Measurements from ENCODE around the gene PIGX.
"Not testable (repeated sequence)": the region's sequence is repeated elsewhere in the genome, so short reads cannot be mapped to it uniquely, and the experiment has no call there.

Gene PIGX

DNA sequence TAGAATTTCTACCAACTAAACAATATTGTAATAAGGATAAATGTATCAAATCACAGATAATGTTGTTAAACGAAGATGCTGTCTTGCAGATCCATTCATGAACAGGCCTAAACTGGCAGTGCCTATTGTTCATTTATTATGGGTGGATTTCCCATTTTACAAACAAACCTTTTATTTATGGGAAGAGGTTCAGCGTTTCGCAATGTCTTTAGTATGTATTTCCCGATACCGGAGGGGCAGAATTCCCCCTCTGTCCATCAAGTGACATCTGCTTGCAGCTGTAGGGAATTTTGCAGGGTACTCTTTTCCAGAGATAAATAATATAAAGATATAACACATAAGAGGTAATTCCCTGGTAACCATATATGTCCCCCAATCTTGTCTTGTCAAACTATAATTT lies 5.8 kb upstream of the PIGX start:
- no peak for DNase-seq (ENCODE audit: low read depth)

DNA sequence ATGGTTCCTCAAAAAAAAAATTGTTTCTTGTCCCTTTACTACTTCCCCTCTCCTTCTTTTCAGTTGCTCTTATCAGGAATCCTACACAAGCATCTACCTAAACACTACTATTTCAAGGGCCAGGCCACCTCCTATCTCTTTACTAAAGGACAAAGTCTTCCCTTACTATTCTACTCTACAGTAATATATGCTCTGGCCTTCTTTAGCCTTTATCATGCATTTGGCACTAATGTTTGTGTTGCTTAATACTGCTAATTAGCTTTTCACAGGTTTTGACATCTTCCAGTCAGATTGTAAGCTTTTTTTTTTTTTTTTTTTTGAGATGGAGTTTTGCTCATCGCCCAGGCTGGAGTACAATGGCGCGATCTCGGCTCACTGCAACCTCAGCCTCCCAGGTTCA lies 5.4 kb upstream of the PIGX start:
- no peak for DNase-seq (ENCODE audit: low read depth)

DNA sequence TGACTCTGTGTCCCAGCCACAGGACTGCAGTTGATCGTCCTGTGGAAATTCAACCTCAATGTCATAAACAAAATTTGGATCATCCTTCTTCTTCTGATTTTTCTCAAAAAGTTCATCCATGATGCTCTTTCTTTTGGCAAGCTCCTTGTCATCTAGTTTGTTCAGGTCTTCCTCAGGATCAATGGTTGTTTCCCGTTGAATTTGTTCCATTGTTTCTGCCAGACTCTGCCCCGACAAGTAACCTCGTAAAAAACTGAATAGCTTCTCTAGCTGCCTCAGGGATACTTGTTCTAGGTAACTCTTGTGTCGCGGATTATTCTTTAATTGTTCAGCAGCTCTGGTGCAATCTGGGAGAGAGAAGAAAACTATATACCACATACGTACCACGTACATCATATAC lies 4.6 kb upstream of the PIGX start:
- DNase-seq (ENCODE audit: low read depth) = no peak

DNA sequence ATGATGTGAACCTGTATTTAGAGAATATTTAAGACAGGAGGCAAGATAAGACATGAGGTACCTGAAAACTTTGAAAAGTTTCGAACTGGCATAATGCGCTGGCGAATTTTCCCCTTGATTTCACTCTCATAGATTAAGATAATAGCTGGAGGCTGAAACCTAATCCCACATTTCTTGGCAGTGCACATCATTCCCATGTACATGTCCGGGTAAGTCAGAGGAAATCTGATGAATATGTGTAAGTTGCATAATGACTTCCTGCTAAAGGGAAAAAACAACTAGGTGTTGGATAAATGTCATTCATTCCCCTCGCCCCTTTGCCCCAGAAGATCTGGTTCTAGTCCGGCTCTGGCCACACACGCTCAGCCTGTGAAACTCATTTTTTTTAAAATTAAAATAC lies 3.7 kb upstream of the PIGX start:
- no peak for DNase-seq (ENCODE audit: low read depth)

DNA sequence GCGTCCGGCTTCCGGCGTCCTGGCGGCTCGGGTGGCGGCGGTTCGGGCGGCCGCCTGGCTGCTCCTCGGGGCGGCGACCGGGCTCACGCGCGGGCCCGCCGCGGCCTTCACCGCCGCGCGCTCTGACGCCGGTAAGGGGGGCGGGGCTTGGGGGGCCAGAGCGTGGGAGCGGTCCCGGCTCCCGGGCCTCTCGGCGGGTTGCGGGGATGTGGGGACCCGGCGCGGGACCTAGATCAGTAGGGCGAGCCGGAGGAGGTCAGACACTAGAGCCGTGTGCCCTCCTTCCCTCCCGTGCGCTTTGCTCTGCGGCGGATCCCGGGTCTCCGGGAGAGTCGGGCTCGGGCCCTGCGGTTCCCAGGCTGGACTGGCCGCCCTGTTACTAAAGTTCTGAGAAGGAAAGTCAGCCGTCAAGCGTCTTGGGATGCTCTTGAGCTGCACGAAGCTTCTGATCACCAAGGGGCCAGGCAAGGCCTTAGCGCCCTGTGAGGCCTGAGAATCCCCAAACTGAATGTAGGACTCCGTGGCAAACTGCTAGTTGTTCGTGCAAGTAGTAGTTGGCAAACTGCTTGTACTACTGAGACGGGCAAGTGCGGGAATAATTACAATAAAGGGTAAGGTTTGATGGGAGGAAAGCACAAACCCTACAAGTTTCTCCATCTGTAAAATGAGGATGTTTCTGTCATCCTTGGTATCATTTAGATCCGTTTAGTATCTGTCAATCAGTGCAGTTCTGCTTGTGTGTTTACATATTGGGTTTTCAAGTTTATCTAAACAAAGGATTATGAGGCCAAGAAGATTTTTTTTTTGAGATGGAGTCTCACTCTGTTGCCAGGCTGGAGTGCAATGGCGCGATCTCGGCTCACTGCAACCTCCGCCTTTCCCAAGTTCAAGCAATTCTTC lies 587 bp downstream of the PIGX start:
- peak; percentile 63 for DNase-seq (ENCODE audit: low read depth)

DNA sequence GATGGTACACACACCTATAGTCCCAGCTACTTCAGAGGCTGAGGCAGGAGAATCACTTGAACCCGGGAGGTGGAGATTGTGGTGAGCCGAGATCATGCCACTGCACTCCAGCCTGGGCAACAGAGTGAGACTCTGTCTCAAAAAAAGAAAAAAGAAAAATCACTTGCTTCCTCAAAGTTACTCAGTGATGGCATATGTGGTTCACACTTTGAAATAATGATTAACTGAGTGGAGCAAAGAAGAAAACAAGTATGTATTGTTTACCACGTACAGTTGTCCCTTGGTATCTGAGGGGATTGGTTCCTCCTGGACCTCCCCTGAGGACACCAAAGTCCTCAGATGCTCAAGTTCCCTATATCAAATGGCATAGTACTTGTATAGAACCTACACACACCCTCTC lies 5.0 kb downstream of the PIGX start:
- not testable (repeated sequence) for DNase-seq (ENCODE audit: low read depth)

DNA sequence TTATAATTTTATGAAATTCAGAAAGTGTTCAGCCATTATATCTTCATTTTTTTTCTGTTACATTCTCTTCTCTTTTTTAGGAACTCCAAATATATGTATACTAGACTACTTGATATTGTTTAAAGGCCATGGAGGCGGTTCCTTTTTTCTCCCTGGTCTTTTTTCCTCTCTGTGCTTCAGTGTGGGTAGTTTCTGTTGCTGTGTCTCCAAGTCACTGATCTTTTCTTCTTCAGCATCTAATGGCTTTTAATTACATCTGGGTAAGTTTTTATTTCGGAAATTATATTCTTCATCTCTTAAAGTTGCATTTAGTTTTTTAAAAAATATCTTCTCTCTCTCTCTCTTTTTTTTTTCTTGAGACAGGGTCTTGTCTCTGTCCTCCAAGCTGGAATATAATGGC lies 8.9 kb downstream of the PIGX start:
- DNase-seq (ENCODE audit: low read depth) = no peak

DNA sequence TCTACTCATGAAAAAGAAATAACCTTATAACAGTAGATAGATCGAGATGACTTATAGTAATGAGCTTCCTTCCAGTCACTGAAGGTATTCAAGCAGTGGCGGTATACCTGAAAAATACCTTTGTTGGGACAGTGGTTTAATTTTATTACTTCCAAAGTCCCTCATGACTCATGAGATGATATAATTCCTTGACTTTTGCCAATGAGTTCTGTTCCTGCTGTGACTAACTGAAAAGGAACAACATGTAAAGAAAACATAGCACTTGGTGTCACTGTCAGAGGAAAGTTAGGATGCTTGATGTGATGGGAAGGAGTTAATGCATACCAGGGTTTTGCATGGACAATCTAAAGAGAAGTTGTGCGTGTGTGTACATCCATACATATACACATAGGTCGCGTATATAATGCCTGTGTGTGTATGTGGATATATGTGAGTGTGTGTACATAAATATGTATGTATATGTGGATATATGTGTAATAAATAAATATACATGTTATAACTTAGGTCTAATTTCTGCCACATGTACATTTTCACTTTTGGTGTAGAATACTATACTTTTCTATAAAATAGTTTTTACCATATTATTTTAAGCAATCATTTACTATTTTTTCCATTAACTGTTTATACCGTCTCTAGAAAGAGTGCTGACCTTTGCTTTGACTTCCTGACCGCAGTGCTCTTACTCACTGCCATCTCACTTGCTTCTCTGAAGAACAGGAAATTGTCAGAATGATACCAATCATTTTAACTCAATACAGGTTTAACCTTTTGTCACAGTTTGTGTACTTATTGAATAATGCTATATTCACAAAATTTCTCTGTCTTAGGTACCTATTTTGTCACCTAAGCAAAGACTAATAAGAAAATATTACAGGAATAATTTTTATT lies 14.9 kb downstream of the PIGX start:
- DNase-seq (ENCODE audit: low read depth) = no peak

DNA sequence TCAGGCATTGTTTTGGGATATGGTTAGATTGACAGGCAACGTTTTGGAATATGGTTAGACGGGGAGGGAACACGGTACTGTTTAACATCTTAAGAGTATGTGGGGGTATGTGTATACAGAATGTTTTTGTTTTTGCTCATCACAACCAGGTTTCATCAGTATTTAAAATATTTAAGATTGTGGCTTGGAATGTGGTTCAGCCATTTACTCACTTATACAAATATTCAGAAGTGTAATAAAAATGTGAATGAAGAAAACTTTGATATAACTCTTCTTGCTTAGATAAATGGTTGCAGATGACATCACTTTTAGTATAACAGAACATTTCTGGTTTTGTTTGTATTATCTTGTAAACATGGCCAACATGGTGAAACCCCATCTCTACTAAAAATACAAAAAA lies 23.6 kb downstream of the PIGX start:
- DNase-seq (ENCODE audit: low read depth) = no peak

DNA sequence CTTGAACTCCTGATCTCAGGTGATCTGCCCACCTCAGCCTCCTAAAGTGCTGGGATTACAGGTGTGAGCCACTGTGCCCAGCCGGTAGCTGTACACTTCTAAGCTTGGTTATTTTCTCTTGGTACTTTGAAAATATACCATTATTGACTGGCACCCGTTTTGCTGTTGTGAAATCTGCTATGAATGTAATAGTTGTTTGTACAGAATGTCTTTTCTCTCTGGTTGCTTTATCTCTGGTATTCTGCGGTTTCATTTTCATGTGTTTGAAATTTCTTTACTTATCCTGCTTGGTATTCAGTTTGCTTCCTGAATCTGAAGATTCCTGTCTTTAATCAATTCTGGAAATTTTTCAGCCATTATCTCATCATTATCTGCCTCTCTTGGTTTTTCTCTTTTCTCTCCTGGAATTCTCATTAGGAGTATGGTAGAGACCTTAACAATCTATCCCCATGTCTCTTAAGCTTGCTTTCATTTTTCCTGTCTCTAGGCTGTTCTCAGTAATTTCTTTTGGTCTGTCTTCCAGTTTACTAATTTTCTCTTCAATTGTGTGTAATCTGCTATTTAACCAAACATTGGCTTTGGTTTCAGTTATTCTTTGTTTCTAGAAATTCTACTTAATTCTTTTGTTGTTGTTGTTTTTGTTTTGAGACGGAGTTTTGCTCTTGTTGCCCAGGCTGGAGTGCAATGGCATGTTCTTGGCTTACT lies 24.6 kb downstream of the PIGX start:
- no peak for DNase-seq (ENCODE audit: low read depth)

DNA sequence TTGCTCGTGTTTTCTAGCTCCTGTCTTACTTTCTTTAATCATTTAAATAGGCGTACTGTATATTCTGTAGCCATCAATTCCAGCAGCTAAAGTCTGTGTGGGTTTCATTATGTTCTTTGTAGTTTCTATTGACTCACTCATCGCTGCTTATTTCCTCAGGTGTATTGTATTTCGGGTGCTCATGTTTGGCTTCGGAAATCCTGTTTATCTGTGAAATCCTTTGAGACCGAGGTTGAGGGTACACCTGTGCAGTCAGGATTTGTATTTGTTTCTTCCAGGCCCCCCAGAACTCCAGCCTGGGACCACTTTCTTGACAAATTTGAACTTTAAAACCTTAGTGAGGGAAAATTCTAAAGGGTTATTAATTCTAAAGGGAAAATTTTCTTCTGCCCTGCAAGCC lies 25.5 kb downstream of the PIGX start:
- no peak for DNase-seq (ENCODE audit: low read depth)

DNA sequence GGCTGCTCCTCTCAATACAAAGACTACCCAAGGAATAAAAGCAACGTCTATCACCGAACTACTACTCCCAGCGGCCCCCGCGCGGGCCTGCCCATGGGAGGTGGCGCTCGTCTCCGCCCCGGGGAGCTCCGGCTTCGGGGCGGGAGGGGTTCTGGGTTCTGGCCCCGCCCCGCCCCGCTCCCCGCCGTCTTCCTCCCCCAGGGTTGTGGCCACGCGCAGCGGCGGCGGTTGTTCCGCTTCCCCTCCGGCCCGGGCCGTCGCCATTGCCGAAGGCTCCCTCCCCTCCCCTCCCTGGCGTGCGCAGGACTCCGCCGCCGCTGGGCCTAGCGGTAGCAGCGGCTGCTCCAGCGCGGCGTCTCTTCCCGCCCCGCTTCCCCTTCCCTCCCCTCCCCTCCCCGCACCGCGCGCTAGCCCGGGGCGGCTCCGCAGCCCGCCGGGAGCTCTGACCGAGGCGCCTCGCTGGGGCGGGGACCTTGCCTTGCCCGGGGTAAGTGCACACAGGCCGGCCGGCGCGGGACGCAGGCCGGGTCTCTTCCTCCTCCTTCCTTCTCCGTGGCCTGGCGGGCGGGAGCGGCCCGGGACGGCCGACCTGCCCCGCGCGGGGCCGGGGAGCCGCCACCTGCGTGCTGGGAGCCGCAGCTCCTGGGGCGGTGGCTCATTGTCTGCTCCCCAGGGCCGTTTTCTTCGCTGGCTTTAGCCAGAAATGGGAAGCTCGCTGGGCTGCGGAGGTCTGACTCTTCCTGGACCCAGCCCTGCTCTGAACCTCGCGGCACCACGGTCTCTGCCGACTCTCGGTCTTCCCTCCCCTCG lies 27.7 kb downstream of the PIGX start, which contains the start of gene PAK2:
Gene PAK2, plus strand, starts transcription at position 187 of the 810 bp plus-strand sequence. CDS start 42,790 bp downstream, outside the sequence.
- peak; percentile 87 for DNase-seq (ENCODE audit: low read depth)

DNA sequence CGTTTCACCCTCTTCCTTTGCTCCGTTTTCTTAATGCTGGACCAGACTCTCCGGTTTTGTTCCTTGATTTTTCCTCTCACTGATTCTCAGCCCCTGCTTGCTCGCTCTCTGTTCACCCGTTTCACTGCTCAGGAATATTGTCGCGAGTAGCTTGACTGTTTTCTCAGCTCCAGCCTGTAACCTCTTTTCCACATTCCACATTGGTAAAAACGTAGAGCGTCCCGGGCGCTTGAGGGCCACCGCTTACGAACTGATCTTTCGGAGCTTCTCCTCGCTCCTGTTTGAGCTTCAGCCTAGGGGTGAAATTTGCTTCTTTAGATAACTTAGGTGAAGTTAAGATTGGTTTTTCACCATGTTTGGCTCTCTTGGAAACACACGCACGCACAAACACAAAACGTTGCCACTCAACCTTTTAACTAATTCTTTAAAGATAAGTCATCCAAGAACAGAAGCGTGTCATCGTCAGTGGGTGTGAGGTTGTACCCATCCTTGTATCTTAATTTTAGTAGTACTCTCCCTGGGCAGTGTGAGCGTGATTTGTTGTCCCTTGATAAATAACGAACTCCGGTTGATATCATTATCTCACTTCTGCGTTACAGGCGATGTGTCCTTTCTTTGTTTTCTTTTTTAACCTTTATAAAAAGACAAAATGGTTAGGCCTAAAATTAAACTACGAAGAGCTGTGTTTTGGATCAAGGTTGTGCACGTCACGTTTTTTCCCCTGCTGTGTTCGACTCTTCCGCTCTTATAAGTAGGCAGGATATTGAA lies 28.5 kb downstream of the PIGX start:
- peak; percentile 16 for DNase-seq (ENCODE audit: low read depth)

DNA sequence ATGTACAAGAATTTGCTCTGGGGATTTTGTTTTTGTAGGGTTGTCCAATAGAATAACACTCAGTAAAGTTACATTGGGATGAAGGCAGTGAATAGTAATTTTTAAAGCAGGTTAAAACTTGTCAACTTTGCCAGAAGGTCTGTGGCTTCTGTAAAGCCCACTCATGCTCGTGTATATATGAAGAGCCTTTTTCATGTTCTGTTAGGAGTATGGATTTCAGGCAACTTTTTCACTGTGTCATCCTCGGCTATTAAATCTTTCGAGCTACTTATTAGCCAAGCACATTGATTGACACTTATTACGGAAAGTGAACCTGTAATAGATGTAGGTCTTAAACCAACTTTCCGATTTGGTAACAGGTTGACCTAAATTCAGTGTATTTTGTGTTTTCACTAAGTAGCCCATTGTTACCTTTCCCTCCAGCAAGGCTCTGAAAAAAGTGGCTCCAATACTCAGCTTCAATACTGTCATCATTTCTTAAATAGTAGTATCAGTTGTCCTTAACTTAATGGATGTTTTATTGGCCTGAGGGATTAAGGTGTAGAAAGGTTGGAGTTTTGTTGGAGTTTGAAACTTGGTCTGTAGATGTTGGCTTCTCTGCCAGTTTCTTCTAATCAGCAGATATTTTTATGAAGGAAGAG lies 29.2 kb downstream of the PIGX start:
- no peak for DNase-seq (ENCODE audit: low read depth)

DNA sequence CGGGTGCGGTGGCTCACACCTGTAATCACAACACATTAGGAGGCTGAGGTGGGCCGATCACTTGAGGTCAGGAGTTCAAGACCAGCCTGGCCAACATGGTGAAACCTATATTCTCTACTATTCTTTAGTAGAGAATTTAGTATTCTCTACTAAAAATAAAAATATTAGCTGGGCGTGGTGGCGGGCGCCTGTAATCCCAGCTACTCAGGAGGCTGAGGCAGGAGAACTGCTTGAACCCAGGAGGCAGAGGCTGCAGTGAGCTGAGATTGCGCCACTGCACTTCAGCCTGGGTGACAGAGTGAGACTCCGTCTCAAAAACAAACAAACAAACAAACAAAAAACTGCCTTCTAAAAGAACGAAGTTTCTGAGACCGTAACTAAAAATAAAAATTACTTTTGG lies 31.4 kb downstream of the PIGX start:
- not testable (repeated sequence) for DNase-seq (ENCODE audit: low read depth)

DNA sequence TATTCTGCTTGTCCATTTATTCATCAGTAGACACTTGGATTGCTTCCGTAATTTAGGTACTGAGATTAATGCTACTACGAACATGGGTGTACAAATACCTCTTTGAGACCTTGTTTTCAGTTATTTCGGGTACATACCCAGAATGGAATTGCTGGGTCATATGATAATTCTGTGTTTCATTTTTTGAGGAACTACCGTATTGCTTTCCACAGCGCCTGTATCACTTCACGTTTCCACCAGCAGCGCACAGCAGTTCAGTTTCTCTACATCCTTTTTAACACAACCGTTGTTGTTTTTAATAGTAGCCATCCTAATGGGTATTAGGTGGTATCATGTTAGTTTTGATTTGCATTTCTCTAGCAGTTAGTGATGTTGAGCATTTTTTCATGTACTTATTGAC lies 36.9 kb downstream of the PIGX start:
- DNase-seq (ENCODE audit: low read depth) = no peak

DNA sequence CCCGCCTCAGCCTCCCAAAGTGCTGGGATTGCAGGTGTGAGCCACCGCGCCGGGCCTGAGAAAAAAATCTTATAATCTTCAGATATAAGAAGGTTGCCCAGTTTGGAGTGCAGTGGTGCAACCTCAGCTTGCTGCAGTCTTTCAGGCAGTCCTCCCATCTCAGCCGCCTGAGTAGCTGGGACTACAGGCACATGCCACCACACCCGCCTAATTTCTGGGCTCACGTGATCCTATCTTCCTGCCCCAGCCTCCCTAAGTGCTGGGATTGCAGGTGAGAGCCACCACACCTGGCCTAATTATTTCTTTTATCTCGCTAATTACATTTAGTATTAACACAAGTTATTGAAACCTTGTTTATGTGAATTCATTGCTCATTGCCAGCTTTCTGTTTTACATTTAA lies 41.0 kb downstream of the PIGX start:
- DNase-seq (ENCODE audit: low read depth) = no peak

DNA sequence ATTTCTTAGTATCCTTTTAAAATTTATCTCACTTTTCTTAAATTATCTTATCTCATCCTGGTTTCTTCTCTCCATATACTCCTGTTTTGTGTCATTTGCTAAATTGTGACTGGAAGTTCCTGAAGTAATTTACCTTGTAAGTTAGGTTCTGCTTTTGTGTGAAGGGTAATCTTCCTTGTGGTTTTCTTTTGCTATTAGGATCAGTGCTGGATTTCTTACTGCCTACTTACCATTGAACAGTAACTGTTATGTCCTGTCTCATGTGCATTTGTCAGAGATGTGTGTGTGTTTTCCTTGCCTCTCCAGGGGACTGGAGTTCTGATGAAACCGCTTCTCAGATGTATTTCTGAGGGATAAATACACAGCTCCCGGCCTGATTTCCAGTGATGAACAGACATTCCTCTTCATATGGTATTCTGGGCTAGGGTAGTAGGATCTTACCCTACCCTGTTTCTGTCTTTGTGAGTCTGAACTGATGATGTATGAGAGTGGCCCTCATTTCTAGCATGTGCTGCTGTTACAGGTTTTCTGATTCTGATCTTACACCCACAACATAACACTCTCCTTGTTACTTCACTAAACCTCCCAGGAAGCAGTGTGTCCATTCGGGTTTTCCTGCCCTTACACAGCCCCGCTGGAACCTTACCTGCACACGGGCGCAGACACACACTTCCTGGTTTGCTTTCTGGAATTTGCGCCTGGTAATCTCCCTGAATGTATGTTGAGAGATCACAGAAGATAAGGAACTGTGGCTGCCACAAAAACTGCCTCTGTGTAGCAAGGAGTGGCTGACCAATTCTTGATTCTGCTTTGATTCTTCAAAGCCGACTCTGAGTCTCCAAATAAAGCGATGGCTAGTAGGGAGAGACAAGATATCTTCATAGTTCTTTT lies 42.2 kb downstream of the PIGX start:
- no peak for DNase-seq (ENCODE audit: low read depth)

DNA sequence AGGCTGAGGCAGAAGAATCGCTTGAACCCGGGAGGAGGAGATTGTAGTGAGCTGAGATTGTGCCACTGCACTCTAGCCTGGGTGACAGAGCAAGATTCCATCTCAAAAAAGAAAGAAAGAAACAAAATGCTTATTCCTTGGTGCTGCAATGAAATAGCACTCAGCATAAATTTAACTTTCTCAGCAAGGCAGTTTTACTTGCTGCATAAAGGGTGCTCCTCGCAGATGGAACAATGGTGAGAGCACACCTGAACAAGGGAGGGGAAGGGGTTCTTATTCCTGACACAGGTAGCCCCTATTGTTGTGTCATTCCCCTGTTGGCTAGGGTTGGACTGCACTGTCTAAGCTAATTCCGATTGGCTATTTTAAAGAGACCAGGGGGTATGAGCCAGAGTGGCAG lies 44.6 kb downstream of the PIGX start:
- no peak for DNase-seq (ENCODE audit: low read depth)
